BJ (cell line): ENCODE data around the gene ZBED5. TPM values are rescaled to one million over a fixed set of nuclear protein-coding genes. Genes with fewer than 3 reads are reported as not detected.
"Not testable (repeated sequence)": the region's sequence is repeated elsewhere in the genome, so short reads cannot be mapped to it uniquely, and the experiment has no call there.

Source experiments
- CTCF ChIA-PET: fragments of 350-600 bp; formaldehyde crosslinking; extraction: SDS; loops from one replicate; lab custom pipeline; 2021; ENCODE audit warnings: antibody characterized with exemption, inconsistent platforms; lab: Yijun Ruan, JAX
- POLR2A ChIA-PET: fragments of 300-600 bp; sonication (Branson Sonifier 250); formaldehyde crosslinking; extraction: SDS; loops from one replicate; lab custom pipeline; 2021; ENCODE audit warnings: antibody characterized with exemption; lab: Charles Lee
- DNase-seq: peaks from one replicate; pipeline ENCODE4 v3.0.0-alpha.2; 2011; ENCODE audit warnings: low read depth
- H3K27me3 ChIP-seq: 2 replicates; pipeline ENCODE4 v1.6.0; 2011; ENCODE audit warnings: low read length; ENCODE audit not compliant: control insufficient read depth, insufficient read depth
- H3K36me3 ChIP-seq: 2 replicates; pipeline ENCODE4 v1.5.1; 2011; ENCODE audit warnings: low read length; ENCODE audit not compliant: control insufficient read depth, insufficient read depth
- H3K4me3 ChIP-seq: 2 replicates; pipeline ENCODE4 v1.5.1; 2011; ENCODE audit warnings: low read depth, mild to moderate bottlenecking, control low read depth, low read length
- polyA plus RNA-seq: library from polyadenylated mRNA; depleted of rRNA; stranded (reverse); fragments of >200 nt; gene quantifications from 2 replicates; pipeline ENCODE4 v1.2.3, GENCODE V29; 2011
- TF ChIP-seq, protein P1 (sequence below): IDR thresholded peaks from 2 replicates; pipeline ENCODE4 v1.5.1; 2011; ENCODE audit warnings: low read depth, mild to moderate bottlenecking, control low read depth, inconsistent platforms, low read length, moderate library complexity; ENCODE audit not compliant: insufficient read depth

ZBED5 gene
- polyA plus RNA-seq, 1 experiment, result 43.0 TPM

DNA sequence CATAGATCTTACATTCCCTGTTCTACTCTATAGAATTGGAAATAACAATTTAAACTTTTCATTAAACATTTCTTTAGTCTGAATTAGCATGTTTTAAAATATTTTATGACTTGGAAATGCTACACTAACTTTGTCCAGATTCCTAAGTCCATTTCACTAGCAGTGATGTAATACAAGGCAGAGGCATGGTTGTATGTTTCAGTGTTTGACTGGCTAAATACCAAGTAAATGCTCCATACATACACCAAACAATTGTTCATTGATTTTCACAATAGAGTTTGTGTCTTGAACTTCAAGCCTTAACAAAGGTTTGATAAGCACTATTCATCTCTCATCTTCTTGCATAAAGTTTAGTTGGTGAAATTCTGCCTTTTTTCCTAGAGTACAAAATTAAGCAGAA is 13.5 kb downstream of the ZBED5 start:
- no peaks in the 10 kb centered on the region for H3K36me3 ChIP-seq
- no peaks in the 10 kb centered on the region for H3K27me3 ChIP-seq
- CTCF ChIA-PET, result interaction anchor here (0.8 kb wide), 1 partner anchor 10 kb away, joined by 3 read pairs; no protein-coding TSS in a partner anchor
- TF ChIP-seq, protein P1, sequence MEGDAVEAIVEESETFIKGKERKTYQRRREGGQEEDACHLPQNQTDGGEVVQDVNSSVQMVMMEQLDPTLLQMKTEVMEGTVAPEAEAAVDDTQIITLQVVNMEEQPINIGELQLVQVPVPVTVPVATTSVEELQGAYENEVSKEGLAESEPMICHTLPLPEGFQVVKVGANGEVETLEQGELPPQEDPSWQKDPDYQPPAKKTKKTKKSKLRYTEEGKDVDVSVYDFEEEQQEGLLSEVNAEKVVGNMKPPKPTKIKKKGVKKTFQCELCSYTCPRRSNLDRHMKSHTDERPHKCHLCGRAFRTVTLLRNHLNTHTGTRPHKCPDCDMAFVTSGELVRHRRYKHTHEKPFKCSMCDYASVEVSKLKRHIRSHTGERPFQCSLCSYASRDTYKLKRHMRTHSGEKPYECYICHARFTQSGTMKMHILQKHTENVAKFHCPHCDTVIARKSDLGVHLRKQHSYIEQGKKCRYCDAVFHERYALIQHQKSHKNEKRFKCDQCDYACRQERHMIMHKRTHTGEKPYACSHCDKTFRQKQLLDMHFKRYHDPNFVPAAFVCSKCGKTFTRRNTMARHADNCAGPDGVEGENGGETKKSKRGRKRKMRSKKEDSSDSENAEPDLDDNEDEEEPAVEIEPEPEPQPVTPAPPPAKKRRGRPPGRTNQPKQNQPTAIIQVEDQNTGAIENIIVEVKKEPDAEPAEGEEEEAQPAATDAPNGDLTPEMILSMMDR, result no peak
- DNase-seq, result no peak
- POLR2A ChIA-PET, result interaction anchor here (0.6 kb wide), 1 partner anchor 21 kb away, joined by 3 read pairs; no protein-coding TSS in a partner anchor
- H3K4me3 ChIP-seq, result no peak overlapping the region

DNA sequence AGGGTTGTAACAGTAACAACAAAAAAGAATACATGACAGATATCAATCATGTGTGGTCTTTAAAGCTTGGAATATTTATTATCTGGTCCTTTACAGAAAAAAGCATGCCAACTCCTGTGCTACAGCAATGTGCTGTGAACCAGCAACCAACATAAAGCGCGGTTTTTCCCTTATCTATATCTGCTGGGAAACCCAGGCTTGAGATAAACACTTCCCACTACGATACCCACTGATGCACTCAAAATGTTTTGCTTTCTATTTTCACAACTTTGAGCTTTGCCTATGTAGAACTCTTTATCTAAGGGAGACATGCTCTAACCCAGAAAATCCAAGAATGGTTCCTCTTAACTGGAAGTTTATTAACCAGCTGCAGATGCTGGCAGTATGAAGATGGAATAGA is 19.0 kb downstream of the ZBED5 start:
- TF ChIP-seq, protein P1, result no peak
- ChIA-PET CTCF (interaction anchor here (0.6 to 1.0 kb wide), 3 partner anchors 9 to 18 kb away, joined by 3 read pairs; no protein-coding TSS in a partner anchor), POLR2A (no interaction called here)
- DNase-seq, result no peak
- no peak overlapping the region for H3K4me3 ChIP-seq
- no peaks in the 10 kb centered on the region for H3K36me3 ChIP-seq
- no peaks in the 10 kb centered on the region for H3K27me3 ChIP-seq

DNA sequence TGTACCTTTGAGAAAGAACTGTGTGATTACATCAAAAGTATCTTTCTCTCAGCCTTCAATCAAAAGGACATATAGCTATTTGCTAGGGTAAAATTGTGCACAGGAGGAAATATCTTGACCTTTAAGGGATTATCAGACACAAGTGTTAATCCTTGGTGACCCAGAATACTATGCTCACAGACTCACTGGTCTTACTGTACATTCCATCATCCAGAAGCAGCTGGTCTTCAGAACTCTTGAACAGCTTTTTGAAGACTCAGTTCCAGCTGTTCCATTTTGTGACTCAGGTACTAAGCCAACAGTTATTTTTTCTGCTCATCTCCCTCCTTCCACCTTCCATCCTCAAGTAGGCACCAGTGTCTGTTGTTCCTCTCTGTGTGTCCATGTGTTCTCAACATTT is 19.8 kb downstream of the ZBED5 start:
- no peak for DNase-seq
- Histone ChIP-seq H3K36me3 (no peaks in the 10 kb centered on the region), H3K4me3 (no peak overlapping the region), H3K27me3 (no peaks in the 10 kb centered on the region)
- TF ChIP-seq, protein P1, result no peak
- ChIA-PET CTCF (interaction anchor here (0.6 to 1.0 kb wide), 2 partner anchors 10 to 17 kb away, joined by 3 read pairs; no protein-coding TSS in a partner anchor), POLR2A (no interaction called here)

DNA sequence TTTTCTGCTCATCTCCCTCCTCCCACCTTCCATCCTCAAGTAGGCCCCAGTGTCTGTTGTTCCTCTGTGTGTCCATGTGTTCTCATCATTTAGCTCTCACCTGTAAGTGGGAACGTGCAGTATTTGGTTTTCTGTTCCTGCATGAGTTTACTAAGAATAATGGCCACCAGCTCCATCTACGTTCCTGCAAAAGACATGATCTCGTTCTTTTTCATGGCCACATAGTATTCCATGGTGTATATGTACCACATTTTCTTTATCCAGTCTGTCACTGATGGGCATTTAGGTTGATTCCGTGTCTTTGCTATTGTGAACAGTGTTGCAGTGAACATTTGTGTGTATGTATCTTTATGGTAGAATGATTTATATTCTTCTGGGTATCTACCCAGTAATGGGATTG is 21.0 kb downstream of the ZBED5 start:
- H3K4me3 ChIP-seq, H3K27me3 ChIP-seq, POLR2A ChIA-PET, DNase-seq, H3K36me3 ChIP-seq: not testable (repeated sequence)
- CTCF ChIA-PET, result interaction anchor here (1.0 to 1.4 kb wide), 3 partner anchors 11 to 93 kb away, joined by 3 to 4 read pairs (median 4); no protein-coding TSS in a partner anchor

DNA sequence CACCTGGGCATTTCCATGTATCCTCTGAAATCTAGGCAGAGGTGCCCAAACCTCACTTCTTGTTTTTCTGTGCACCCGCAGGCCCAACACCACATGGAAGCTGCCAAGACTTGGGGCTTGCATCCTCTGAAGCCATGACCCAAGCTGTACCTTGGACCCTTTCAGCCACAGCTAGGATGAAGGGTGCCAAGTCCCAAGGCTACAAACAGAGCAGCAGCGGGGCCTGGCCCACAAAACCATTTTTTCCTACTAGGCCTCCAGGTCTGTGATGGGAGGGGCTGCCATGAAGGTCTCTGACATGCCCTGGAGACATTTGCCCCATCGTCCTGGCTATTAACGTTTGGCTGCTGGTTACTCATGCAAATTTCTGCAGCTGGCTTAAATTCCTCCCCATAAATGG is 28.7 kb downstream of the ZBED5 start:
- H3K36me3 ChIP-seq, result no peaks in the 10 kb centered on the region
- ChIA-PET CTCF (no interaction called here), POLR2A (interaction anchor here (0.6 kb wide), 2 partner anchors 20 to 26 kb away, joined by 4 to 6 read pairs; no protein-coding TSS in a partner anchor)
- no peak overlapping the region for H3K4me3 ChIP-seq
- 0 out of 2 replicates have a peak, but pooled peaks cover 2% of the 10 kb centered on the region for H3K27me3 ChIP-seq
- DNase-seq, result no peak
- TF ChIP-seq, protein P1, result no peak

DNA sequence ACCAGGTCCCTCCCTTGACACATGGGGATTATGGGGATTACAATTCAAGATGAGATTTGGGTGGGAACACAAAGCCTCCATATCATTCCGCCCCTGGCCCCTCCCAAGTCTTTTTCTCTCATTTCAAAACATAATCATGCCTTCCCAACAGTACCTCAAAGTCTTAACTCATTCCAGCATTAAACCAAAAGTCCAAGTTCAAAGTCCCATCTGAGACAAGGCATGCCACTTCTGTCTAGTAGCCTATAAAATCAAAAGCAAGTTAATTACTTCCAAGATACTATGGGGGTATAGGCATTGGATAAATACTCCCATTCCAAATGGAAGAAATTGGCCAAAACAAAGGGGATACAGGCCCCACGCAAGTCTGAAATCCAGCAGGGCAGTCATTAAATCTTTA is 29.5 kb downstream of the ZBED5 start:
- TF ChIP-seq, protein P1, result no peak
- no peak for DNase-seq
- ChIA-PET CTCF (no interaction called here), POLR2A (no interaction called here)
- Histone ChIP-seq H3K27me3 (0 out of 2 replicates have a peak, but pooled peaks cover 2% of the 10 kb centered on the region), H3K36me3 (no peaks in the 10 kb centered on the region), H3K4me3 (no peak overlapping the region)
